MM.1S (cell line): Measurements from ENCODE around the gene SRA1.

Experiments
- DNase-seq: peaks from one replicate; pipeline ENCODE4 v3.0.0-alpha.2; 2015
- H2AFZ ChIP-seq: fragments of 300-600 bp; sonication (generic); 2 replicates; pipeline ENCODE4 v1.6.0; 2016; ENCODE audit warnings: antibody characterized with exemption, low read length
- H3F3A ChIP-seq: fragments of 300-600 bp; sonication (generic); 2 replicates; pipeline ENCODE4 v1.6.1; 2016; ENCODE audit warnings: mild to moderate bottlenecking, antibody characterized with exemption, low read length, moderate library complexity, mixed read lengths; ENCODE audit not compliant: insufficient read depth
- H3K27ac ChIP-seq: fragments of 300-600 bp; sonication (generic); 2 replicates; pipeline ENCODE4 v1.5.1; 2016; ENCODE audit warnings: mild to moderate bottlenecking, low read length
- H3K27me3 ChIP-seq: fragments of 300-600 bp; sonication (generic); replicated peaks from 2 replicates; pipeline ENCODE4 v1.6.0; 2016; ENCODE audit warnings: low read length; ENCODE audit not compliant: insufficient read depth
- H3K36me3 ChIP-seq: fragments of 300-600 bp; sonication (generic); replicated peaks from 2 replicates; pipeline ENCODE4 v1.6.1; 2016; ENCODE audit warnings: mild to moderate bottlenecking, low read length, mixed read lengths; ENCODE audit not compliant: insufficient read depth
- H3K4me1 ChIP-seq: fragments of 300-600 bp; sonication (generic); 2 replicates; pipeline ENCODE4 v1.6.1; 2016; ENCODE audit warnings: low read length, mixed read lengths
- H3K4me2 ChIP-seq: fragments of 300-600 bp; sonication (generic); 2 replicates; pipeline ENCODE4 v1.6.0; 2016; ENCODE audit warnings: low read depth, low read length
- H3K4me3 ChIP-seq: fragments of 300-600 bp; sonication (generic); 2 replicates; pipeline ENCODE4 v1.5.1; 2016; ENCODE audit warnings: low read length, mixed read lengths
- H3K79me2 ChIP-seq: fragments of 300-600 bp; sonication (generic); 2 replicates; pipeline ENCODE4 v1.6.1; 2016; ENCODE audit warnings: mixed run types, low read length, mixed read lengths
- H3K9ac ChIP-seq: fragments of 300-600 bp; sonication (generic); 2 replicates; pipeline ENCODE4 v1.6.1; 2016; ENCODE audit warnings: low read length, mixed read lengths
- H3K9me2 ChIP-seq: fragments of 300-600 bp; sonication (generic); replicated peaks from 2 replicates; pipeline ENCODE4 v1.6.1; 2016; ENCODE audit warnings: mild to moderate bottlenecking, low read length, mixed read lengths; ENCODE audit not compliant: insufficient read depth
- H3K9me3 ChIP-seq: fragments of 300-600 bp; sonication (generic); replicated peaks from 2 replicates; pipeline ENCODE4 v1.6.1; 2016; ENCODE audit warnings: mild to moderate bottlenecking, low read length, mixed read lengths; ENCODE audit not compliant: insufficient read depth
- H4K20me1 ChIP-seq: fragments of 300-600 bp; sonication (generic); 2 replicates; pipeline ENCODE4 v1.6.1; 2016; ENCODE audit warnings: mild to moderate bottlenecking, low read length, moderate library complexity, mixed read lengths; ENCODE audit not compliant: insufficient read depth
- EZH2 ChIP-seq: fragments of 300-600 bp; sonication (generic); optimal IDR thresholded peaks from 2 replicates; pipeline ENCODE3; 2017; ENCODE audit warnings: low read depth, mild to moderate bottlenecking, antibody characterized with exemption, low read length, mixed read lengths
- EZH2phosphoT487 ChIP-seq: fragments of 300-600 bp; sonication (generic); IDR thresholded peaks from 2 replicates; pipeline ENCODE4 v1.6.1; 2018; ENCODE audit warnings: antibody characterized with exemption, low read length
- TF ChIP-seq, protein P1 (sequence below): fragments of 300-600 bp; sonication (generic); IDR thresholded peaks from 2 replicates; pipeline ENCODE4 v1.5.1; 2016; ENCODE audit warnings: antibody characterized with exemption, low read length, mixed read lengths

SRA1 gene

GRCh38 chr5:140564196-140565023, 7.1 kb upstream of the SRA1 start, which contains the start of the genes APBB3 and SLC35A4:
APBB3 (minus strand) TSS chr5:140564598; CDS start chr5:140564245, 353 bp downstream.
SLC35A4 (plus strand) TSS chr5:140564828; CDS start chr5:140567170, 2,342 bp downstream.
- peak within 1 kb of the TSS; percentile 89 for H3K9ac ChIP-seq
- peak; percentile 98 for DNase-seq
- H2AFZ ChIP-seq, result peak within 1 kb of the TSS; percentile 81
- H3K9me2 ChIP-seq, result no peaks in the 10 kb centered on the region
- peaks cover 39% of the 10 kb centered on the region for H3K79me2 ChIP-seq
- H3K27me3 ChIP-seq, result no peaks in the 10 kb centered on the region
- H3K4me3 ChIP-seq, result peak within 1 kb of the TSS; percentile 70
- peaks cover 12% of the 10 kb centered on the region for H3F3A ChIP-seq
- no peak for TF ChIP-seq EZH2phosphoT487
- TF ChIP-seq, protein P1, sequence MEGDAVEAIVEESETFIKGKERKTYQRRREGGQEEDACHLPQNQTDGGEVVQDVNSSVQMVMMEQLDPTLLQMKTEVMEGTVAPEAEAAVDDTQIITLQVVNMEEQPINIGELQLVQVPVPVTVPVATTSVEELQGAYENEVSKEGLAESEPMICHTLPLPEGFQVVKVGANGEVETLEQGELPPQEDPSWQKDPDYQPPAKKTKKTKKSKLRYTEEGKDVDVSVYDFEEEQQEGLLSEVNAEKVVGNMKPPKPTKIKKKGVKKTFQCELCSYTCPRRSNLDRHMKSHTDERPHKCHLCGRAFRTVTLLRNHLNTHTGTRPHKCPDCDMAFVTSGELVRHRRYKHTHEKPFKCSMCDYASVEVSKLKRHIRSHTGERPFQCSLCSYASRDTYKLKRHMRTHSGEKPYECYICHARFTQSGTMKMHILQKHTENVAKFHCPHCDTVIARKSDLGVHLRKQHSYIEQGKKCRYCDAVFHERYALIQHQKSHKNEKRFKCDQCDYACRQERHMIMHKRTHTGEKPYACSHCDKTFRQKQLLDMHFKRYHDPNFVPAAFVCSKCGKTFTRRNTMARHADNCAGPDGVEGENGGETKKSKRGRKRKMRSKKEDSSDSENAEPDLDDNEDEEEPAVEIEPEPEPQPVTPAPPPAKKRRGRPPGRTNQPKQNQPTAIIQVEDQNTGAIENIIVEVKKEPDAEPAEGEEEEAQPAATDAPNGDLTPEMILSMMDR, result no peak
- TF ChIP-seq EZH2, result no peak
- no peaks in the 10 kb centered on the region for H3K9me3 ChIP-seq
- peaks cover 33% of the 10 kb centered on the region for H3K4me1 ChIP-seq
- H3K36me3 ChIP-seq, result no peaks in the 10 kb centered on the region
- peak within 1 kb of the TSS; percentile 70 for H3K4me2 ChIP-seq
- H4K20me1 ChIP-seq, result no peaks in the 10 kb centered on the region
- H3K27ac ChIP-seq, result peak within 1 kb of the TSS; percentile 77

GRCh38 chr5:140563596-140563995, 6.3 kb upstream of the SRA1 start:
- Histone ChIP-seq H4K20me1 (no peaks in the 10 kb centered on the region), H3F3A (peaks cover 4% of the 10 kb centered on the region; the same call in 1 of the 2 replicates), H3K27ac (peak overlapping the region; percentile 77; the same call in 1 of the 2 replicates), H3K4me1 (peaks cover 27% of the 10 kb centered on the region), H3K79me2 (peaks cover 38% of the 10 kb centered on the region), H3K4me3 (peak overlapping the region; percentile 70), H3K36me3 (no peaks in the 10 kb centered on the region), H3K27me3 (no peaks in the 10 kb centered on the region), H3K9ac (peak overlapping the region; percentile 89; the same call in 1 of the 2 replicates), H3K4me2 (peak overlapping the region; percentile 70), H2AFZ (peak overlapping the region; percentile 81), H3K9me2 (no peaks in the 10 kb centered on the region), H3K9me3 (no peaks in the 10 kb centered on the region)
- TF ChIP-seq, protein P1, result no peak
- TF ChIP-seq EZH2phosphoT487, result no peak
- no peak for TF ChIP-seq EZH2
- no peak for DNase-seq

DNA sequence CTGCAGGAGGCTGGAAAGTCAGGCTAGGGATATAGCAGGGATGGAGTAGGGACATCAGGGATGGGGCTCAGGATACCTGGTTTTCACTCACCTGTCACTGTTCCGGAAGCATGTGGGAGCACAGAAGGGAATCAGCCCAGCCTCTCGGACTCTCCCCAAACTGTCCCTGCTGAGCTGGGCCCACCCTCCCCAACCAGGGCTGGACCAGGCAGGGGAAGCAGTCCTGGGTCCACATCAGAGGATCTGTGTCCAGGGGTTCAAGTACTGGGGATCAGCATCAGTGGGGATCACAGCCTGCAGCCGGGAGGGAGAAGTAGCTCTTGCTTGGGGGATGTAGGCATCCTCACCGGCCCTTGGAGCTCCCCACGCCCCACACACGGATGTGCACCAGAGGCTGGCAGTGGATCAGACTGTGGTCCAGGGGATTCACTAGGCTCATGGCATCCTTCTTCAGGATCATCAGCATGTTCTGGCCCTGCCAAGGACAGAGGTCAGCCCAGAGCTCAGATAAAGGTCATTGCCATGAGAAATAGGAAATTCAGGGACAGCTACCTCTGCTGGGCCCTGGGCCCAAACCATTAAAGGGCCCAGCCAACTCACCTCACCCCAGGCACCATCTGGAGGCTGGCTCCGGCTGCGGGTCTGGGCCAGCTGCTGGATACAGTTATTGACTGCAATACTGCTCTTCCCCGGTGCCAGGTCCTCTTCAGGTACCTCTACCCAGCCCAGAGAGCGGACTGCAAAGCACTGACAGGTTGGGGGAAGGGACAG, 4.7 kb upstream of the SRA1 start:
- Histone ChIP-seq H3K9me2 (no peaks in the 10 kb centered on the region), H3K4me3 (no peak overlapping the region), H3K79me2 (peaks cover 27% of the 10 kb centered on the region), H3K4me2 (no peak overlapping the region), H3K9me3 (no peaks in the 10 kb centered on the region), H3K36me3 (no peaks in the 10 kb centered on the region), H3K9ac (no peak overlapping the region), H3F3A (no peaks in the 10 kb centered on the region; the same call in 1 of the 2 replicates), H2AFZ (no peak overlapping the region), H3K27me3 (no peaks in the 10 kb centered on the region), H4K20me1 (no peaks in the 10 kb centered on the region), H3K4me1 (peaks cover 25% of the 10 kb centered on the region), H3K27ac (no peak overlapping the region)
- no peak for DNase-seq
- TF ChIP-seq EZH2 (no peak), EZH2phosphoT487 (no peak)
- TF ChIP-seq, protein P1, result no peak
